ENCODE data around the gene SEC14L1. TPM values are rescaled to one million over a fixed set of nuclear protein-coding genes. Genes with fewer than 3 reads are reported as not detected.

SEC14L1 gene
- total RNA-seq: 19.7 and 27.8 TPM in 2 replicates

DNA sequence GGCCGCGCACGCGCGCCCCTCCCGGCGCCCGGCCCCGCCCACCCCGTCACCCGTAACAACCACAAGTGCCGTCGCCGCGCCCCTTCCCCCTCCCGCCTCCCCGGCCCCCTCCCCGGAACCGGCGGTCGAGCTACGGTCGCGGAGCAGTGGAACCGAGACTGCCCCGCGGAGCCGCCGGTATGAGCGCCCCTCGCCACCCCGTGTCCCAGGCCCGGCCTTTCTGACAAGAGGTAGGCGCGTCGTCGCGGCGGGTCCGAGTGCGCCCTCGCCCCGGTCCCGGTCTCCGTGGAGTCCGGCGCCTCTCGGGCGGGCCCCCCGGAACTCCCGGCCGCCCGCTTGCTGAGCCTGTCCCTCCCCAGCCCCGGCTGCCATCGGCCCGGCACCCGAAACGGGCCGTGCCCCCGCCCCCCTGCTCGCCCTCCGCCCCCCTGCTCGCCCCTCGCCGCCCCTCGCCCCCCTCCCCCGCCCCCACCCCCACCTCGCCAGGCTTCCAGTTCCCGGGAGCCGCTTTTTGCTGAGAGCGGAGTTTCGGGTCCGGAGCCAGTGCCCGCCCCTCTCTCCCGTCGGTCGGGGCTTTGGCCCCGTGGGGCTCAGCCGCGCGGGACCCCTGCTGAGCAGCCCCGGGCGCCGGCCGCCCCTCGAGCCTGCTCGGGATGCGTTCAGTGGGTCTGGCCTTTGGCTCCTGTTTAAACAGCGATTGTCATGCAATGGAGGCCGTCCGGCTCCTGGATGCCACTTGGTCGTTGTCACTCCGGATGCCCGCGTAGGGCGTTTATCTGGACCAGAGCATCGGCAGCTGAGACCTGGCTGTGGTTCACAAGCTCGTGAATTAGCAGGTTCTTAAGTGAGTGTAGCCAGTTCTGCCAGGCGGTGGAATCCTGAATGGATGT, at the start of gene SEC14L1:
SEC14L1 (plus strand) TSS at position 92 of the 890 bp plus-strand sequence. CDS start 2,628 bp downstream, outside the sequence.

